Neural cell (in vitro differentiated cells): ENCODE results near the gene HPX. TPM values are rescaled to one million over a fixed set of nuclear protein-coding genes. Genes with fewer than 3 reads are reported as not detected.

ENCODE experiments used
- H2AFZ ChIP-seq: fragments of 200-600, 300-800 bp; sonication (generic), shearing (Covaris generic); 2 replicates; pipeline ENCODE4 v1.6.0; 2014; ENCODE audit warnings: low read depth, mild to moderate bottlenecking, antibody characterized with exemption, low read length, moderate library complexity
- H3F3A ChIP-seq: fragments of 200-600 bp; shearing (Covaris generic); 2 replicates; pipeline ENCODE4 v1.6.1; 2016; ENCODE audit warnings: mild to moderate bottlenecking, moderate library complexity, mixed read lengths, antibody characterized with exemption, low read length; ENCODE audit not compliant: insufficient read depth, poor library complexity, severe bottlenecking
- H3K27ac ChIP-seq: fragments of 200-600, 300-800 bp; sonication (generic), shearing (Covaris generic); 2 replicates; pipeline ENCODE4 v1.5.1; 2014; ENCODE audit warnings: mild to moderate bottlenecking, low read length, moderate library complexity
- H3K27me3 ChIP-seq: fragments of 300-800, 200-600 bp; sonication (generic), shearing (Covaris generic); 2 replicates; pipeline ENCODE4 v1.6.0; 2014; ENCODE audit warnings: mild to moderate bottlenecking, low read depth, low read length, moderate library complexity; ENCODE audit not compliant: insufficient read depth
- H3K36me3 ChIP-seq: fragments of 300-800, 200-600 bp; sonication (generic), shearing (Covaris generic); 2 replicates; pipeline ENCODE4 v1.5.1; 2014; ENCODE audit warnings: mild to moderate bottlenecking, antibody characterized with exemption, low read length, moderate library complexity; ENCODE audit not compliant: insufficient read depth
- H3K4me2 ChIP-seq: fragments of 300-800, 200-600 bp; sonication (generic), shearing (Covaris generic); 2 replicates; pipeline ENCODE4 v1.6.0; 2014; ENCODE audit warnings: mild to moderate bottlenecking, low read length
- H3K4me3 ChIP-seq: fragments of 300-800, 200-600 bp; sonication (generic), shearing (Covaris generic); 2 replicates; pipeline ENCODE4 v1.5.1; 2014; ENCODE audit warnings: mild to moderate bottlenecking, low read length, moderate library complexity
- H3K79me2 ChIP-seq: fragments of 200-600 bp; shearing (Covaris generic); replicated peaks from 2 replicates; pipeline ENCODE4 v1.6.0; 2014; ENCODE audit warnings: mild to moderate bottlenecking, low read length, moderate library complexity; ENCODE audit not compliant: insufficient read depth
- H3K9ac ChIP-seq: fragments of 300-800, 200-600 bp; sonication (generic), shearing (Covaris generic); 2 replicates; pipeline ENCODE4 v1.6.1; 2016; ENCODE audit warnings: mild to moderate bottlenecking, low read length, mixed read lengths
- H3K9me2 ChIP-seq: fragments of 200-600 bp; shearing (Covaris generic); 2 replicates; pipeline ENCODE4 v1.6.1; 2016; ENCODE audit warnings: mild to moderate bottlenecking, low read length, mixed read lengths; ENCODE audit not compliant: insufficient read depth
- H3K9me3 ChIP-seq: fragments of 200-600, 300-800 bp; sonication (generic), shearing (Covaris generic); 2 replicates; pipeline ENCODE4 v1.6.1; 2016; ENCODE audit warnings: mild to moderate bottlenecking, mixed run types, low read length, moderate library complexity, mixed read lengths
- H4K20me1 ChIP-seq: fragments of 200-600 bp; shearing (Covaris generic); 2 replicates; pipeline ENCODE4 v1.6.1; 2016; ENCODE audit warnings: mild to moderate bottlenecking, mixed run types; ENCODE audit not compliant: insufficient read depth
- CTCF ChIP-seq: fragments of 450-650 bp; IDR thresholded peaks from 2 replicates; pipeline ENCODE4 v1.5.1; 2014; ENCODE audit warnings: antibody characterized with exemption, mild to moderate bottlenecking, moderate library complexity; ENCODE audit not compliant: poor library complexity, severe bottlenecking
- EP300 ChIP-seq: fragments of 450-650 bp; conservative IDR thresholded peaks from 2 replicates; pipeline ENCODE4 v1.6.1; 2014; ENCODE audit warnings: antibody characterized with exemption, mild to moderate bottlenecking, moderate library complexity; ENCODE audit not compliant: poor library complexity, severe bottlenecking
- EZH2 ChIP-seq: fragments of 200-600, 300-800 bp; shearing (Covaris generic), sonication (generic); IDR thresholded peaks from 2 replicates; pipeline ENCODE4 v1.6.1; 2014; ENCODE audit warnings: antibody characterized with exemption, low read length, borderline replicate concordance, mild to moderate bottlenecking; ENCODE audit not compliant: insufficient read depth, poor library complexity, severe bottlenecking
- MXI1 ChIP-seq: fragments of 450-650 bp; conservative IDR thresholded peaks from 2 replicates; pipeline ENCODE4 v1.6.1; 2014; ENCODE audit warnings: antibody characterized with exemption, mild to moderate bottlenecking; ENCODE audit not compliant: poor library complexity, severe bottlenecking
- POLR2AphosphoS5 ChIP-seq: IDR thresholded peaks from 2 replicates; pipeline ENCODE4 v1.6.1; 2012
- RAD21 ChIP-seq: fragments of 450-650 bp; conservative IDR thresholded peaks from 2 replicates; pipeline ENCODE4 v1.6.1; 2014; ENCODE audit warnings: antibody characterized with exemption, mild to moderate bottlenecking, moderate library complexity
- SMC3 ChIP-seq: fragments of 450-650 bp; conservative IDR thresholded peaks from 2 replicates; pipeline ENCODE4 v1.6.1; 2014; ENCODE audit warnings: antibody characterized with exemption, mild to moderate bottlenecking, moderate library complexity; ENCODE audit not compliant: poor library complexity
- TAF1 ChIP-seq: IDR thresholded peaks from 2 replicates; pipeline ENCODE4 v1.6.1; 2012; ENCODE audit warnings: low read depth
- polyA plus RNA-seq: library from polyadenylated mRNA; depleted of rRNA; stranded (reverse); fragments of >200 nt; gene quantifications from 2 replicates; pipeline ENCODE4 v1.2.3, GENCODE V29; 2014
- TF ChIP-seq, protein P1 (sequence below): IDR thresholded peaks from 2 replicates; pipeline ENCODE4 v1.6.1; 2012; ENCODE audit warnings: borderline replicate concordance

Gene HPX
- polyA plus RNA-seq, 1 donor from 2014 or later, result 11.1 TPM

DNA sequence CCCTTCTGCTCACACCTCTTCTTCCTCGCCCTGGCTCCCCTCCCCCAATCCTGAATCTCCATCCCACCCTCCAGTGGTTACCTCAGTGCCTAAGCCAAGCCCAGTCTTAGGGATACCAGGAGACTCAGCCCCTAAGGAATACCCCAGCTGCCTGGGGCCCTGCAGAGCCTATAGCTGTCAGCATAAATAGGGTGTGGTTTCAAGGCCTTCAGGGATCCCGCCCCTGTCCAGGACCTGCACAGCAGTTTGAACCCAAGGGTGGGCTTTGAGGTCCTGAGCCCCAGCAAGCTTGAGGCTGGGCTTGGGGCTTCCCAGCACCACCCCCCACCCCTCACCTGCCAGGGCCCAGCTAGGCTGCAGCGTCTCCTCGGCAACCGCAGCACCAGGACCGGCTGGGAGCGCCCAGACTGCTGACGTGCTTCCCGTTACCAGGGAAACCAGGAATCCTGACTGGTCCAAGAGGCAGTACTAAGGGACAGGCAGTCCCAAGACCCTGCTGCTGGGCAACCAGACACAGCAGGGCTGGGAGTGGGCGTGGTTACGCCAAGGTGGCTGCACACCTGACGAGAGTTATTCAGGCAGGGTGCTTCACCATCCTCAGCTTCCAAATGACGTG, 35.6 kb downstream of the HPX start:
- no peaks in the 10 kb centered on the region for H3F3A ChIP-seq
- no peaks in the 10 kb centered on the region for H3K9me2 ChIP-seq
- H2AFZ ChIP-seq, result no peak overlapping the region
- peak overlapping the region; percentile 82 for H3K9ac ChIP-seq
- H3K27ac ChIP-seq, result peak overlapping the region; percentile 95
- H3K4me3 ChIP-seq, result peak overlapping the region; percentile 68
- no peaks in the 10 kb centered on the region for H3K9me3 ChIP-seq
- H3K36me3 ChIP-seq, result no peaks in the 10 kb centered on the region
- H4K20me1 ChIP-seq, result no peaks in the 10 kb centered on the region
- H3K79me2 ChIP-seq, result peaks cover 61% of the 10 kb centered on the region
- H3K27me3 ChIP-seq, result no peaks in the 10 kb centered on the region
- no peak for TF ChIP-seq CTCF
- TF ChIP-seq EZH2, result no peak
- no peak for TF ChIP-seq RAD21
- no peak for TF ChIP-seq SMC3
- peak; percentile 45 for TF ChIP-seq MXI1
- peak; percentile 63 for TF ChIP-seq TAF1
- TF ChIP-seq, protein P1, sequence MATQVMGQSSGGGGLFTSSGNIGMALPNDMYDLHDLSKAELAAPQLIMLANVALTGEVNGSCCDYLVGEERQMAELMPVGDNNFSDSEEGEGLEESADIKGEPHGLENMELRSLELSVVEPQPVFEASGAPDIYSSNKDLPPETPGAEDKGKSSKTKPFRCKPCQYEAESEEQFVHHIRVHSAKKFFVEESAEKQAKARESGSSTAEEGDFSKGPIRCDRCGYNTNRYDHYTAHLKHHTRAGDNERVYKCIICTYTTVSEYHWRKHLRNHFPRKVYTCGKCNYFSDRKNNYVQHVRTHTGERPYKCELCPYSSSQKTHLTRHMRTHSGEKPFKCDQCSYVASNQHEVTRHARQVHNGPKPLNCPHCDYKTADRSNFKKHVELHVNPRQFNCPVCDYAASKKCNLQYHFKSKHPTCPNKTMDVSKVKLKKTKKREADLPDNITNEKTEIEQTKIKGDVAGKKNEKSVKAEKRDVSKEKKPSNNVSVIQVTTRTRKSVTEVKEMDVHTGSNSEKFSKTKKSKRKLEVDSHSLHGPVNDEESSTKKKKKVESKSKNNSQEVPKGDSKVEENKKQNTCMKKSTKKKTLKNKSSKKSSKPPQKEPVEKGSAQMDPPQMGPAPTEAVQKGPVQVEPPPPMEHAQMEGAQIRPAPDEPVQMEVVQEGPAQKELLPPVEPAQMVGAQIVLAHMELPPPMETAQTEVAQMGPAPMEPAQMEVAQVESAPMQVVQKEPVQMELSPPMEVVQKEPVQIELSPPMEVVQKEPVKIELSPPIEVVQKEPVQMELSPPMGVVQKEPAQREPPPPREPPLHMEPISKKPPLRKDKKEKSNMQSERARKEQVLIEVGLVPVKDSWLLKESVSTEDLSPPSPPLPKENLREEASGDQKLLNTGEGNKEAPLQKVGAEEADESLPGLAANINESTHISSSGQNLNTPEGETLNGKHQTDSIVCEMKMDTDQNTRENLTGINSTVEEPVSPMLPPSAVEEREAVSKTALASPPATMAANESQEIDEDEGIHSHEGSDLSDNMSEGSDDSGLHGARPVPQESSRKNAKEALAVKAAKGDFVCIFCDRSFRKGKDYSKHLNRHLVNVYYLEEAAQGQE, result no peak
- peak; percentile 55 for TF ChIP-seq EP300
- TF ChIP-seq POLR2AphosphoS5, result peak; percentile 74
- peak overlapping the region; percentile 90 for H3K4me2 ChIP-seq

GRCh38 chr11:6404342-6405051, 36.3 kb downstream of the HPX start:
- Histone ChIP-seq H3K36me3 (no peaks in the 10 kb centered on the region), H2AFZ (no peak overlapping the region), H3K27ac (peak overlapping the region; percentile 95), H3K79me2 (peaks cover 55% of the 10 kb centered on the region), H3K4me3 (peak overlapping the region; percentile 68), H3K27me3 (no peaks in the 10 kb centered on the region), H3K9me2 (no peaks in the 10 kb centered on the region), H3F3A (no peaks in the 10 kb centered on the region), H3K9me3 (no peaks in the 10 kb centered on the region), H3K9ac (peak overlapping the region; percentile 82), H3K4me2 (peak overlapping the region; percentile 90), H4K20me1 (no peaks in the 10 kb centered on the region)
- no peak for TF ChIP-seq TAF1
- no peak for TF ChIP-seq MXI1
- TF ChIP-seq SMC3, result no peak
- TF ChIP-seq EP300, result no peak
- TF ChIP-seq, protein P1, result no peak
- TF ChIP-seq EZH2, result no peak
